ENCODE results near the gene OCSTAMP. TPM values are rescaled to one million over a fixed set of nuclear protein-coding genes. Genes with fewer than 3 reads are reported as not detected.

OCSTAMP gene
- total RNA-seq, 4 donors from 2014 or later, result not detected

DNA sequence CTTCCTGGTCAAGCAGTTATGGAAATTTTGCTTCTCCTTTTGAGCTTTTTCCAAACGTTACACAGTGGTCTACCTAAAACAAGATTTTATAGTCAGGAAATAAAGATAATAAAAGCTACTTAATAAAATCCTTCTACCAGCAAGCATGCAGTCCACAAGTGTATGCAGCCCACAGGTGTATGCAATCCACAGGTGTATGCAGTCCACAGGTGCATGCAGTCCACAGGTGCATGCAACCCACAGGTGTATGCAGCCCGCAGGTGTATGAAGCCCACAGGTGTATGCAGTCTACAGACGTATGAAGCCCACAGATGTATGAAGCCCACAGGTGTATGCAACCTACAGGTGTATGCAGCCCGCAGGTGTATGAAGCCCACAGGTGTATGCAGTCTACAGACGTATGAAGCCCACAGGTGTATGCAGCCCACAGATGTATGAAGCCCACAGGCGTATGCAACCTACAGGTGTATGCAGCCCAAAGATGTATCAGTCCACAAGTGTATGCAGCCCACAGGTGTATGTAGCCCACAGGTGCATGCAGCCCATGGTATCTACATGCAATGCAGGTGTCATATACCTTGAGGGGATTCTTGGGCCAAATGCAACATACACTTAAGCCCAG lies 26.4 kb upstream of the OCSTAMP start:
- intact Hi-C loops (cut with DNase I; ENCODE audit: low total_unique reads), result no loop called here
- WGBS, 2 donors, result 78% methylated on average over 6 of the region's 6 CpGs
- H3K4me3 ChIP-seq (ENCODE audit: low read depth, poor library complexity, severe bottlenecking), result no peak overlapping the region
- DNase-seq (ENCODE audit: low spot score in 2 of 2), result peak in 1 of 2 donors; percentile 52
- no peak for TF ChIP-seq POLR2A (IDR thresholded peaks at IDR 0.05)
- TF ChIP-seq, protein P1, sequence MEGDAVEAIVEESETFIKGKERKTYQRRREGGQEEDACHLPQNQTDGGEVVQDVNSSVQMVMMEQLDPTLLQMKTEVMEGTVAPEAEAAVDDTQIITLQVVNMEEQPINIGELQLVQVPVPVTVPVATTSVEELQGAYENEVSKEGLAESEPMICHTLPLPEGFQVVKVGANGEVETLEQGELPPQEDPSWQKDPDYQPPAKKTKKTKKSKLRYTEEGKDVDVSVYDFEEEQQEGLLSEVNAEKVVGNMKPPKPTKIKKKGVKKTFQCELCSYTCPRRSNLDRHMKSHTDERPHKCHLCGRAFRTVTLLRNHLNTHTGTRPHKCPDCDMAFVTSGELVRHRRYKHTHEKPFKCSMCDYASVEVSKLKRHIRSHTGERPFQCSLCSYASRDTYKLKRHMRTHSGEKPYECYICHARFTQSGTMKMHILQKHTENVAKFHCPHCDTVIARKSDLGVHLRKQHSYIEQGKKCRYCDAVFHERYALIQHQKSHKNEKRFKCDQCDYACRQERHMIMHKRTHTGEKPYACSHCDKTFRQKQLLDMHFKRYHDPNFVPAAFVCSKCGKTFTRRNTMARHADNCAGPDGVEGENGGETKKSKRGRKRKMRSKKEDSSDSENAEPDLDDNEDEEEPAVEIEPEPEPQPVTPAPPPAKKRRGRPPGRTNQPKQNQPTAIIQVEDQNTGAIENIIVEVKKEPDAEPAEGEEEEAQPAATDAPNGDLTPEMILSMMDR (IDR thresholded peaks at IDR 0.05), result no peak

DNA sequence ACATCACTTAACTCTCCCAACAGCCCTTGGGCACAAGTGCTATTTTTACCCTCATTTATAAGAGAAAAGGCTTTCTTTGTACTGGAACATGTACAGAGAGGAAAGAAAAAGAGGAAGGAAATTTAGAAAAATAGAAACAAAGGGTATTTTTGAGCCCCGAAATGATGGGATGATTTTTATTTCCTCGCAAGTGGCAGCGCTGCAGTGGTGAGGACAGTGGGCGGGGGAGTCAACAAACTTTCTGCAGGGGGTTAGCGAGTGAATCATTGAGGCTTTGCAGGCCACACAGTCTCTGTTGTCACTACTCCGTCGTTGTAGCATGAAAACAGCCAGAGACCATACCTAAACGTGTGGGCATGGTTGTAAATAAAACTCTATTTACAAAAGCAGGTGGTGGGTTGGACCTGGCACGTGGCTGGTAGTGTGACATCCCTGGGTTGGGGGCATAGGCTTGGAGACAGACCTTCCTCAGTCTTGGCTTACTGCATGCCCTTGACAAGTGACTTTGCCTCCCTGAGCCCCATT lies 25.5 kb upstream of the OCSTAMP start:
- no peak overlapping the region for H3K4me3 ChIP-seq (ENCODE audit: low read depth, poor library complexity, severe bottlenecking)
- peak in 1 of 2 donors; percentile 25 for DNase-seq (ENCODE audit: low spot score in 2 of 2)
- TF ChIP-seq POLR2A (IDR thresholded peaks at IDR 0.05), result no peak
- TF ChIP-seq, protein P1 (IDR thresholded peaks at IDR 0.05), result no peak
- intact Hi-C loops (cut with DNase I; ENCODE audit: low total_unique reads), result no loop called here
- WGBS, 2 donors, result 56 to 57% methylated on average over 9 of the region's 9 CpGs

DNA sequence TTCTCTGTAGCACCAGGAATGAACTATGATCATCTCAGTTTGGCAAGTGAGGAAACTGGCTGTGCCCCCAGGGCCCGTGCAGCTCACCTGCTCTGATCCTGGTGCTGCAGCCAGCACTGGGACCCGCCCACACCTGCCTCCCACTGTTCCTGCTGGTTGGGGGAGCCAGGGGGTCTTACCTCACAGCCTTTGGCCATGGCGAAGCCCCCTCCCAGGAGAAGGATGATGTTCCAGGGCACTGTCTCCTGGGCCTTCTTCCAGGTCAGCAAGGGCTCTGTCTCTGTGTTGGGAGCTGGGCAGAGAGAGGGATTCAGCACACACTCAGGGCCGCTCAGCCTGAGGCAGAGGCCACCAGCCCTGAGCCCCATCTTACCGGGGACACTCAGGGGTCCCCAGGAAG lies 24.9 kb upstream of the OCSTAMP start:
- TF ChIP-seq, protein P1 (IDR thresholded peaks at IDR 0.05), result no peak
- no peak for TF ChIP-seq POLR2A (IDR thresholded peaks at IDR 0.05)
- no peak overlapping the region for H3K4me3 ChIP-seq (ENCODE audit: low read depth, poor library complexity, severe bottlenecking)
- 53 to 56% methylated on average over 4 to 5 of the region's 5 CpGs for WGBS, 2 donors
- intact Hi-C loops (cut with DNase I; ENCODE audit: low total_unique reads), result no loop called here
- peak in 1 of 2 donors; percentile 82 for DNase-seq (ENCODE audit: low spot score in 2 of 2)

DNA sequence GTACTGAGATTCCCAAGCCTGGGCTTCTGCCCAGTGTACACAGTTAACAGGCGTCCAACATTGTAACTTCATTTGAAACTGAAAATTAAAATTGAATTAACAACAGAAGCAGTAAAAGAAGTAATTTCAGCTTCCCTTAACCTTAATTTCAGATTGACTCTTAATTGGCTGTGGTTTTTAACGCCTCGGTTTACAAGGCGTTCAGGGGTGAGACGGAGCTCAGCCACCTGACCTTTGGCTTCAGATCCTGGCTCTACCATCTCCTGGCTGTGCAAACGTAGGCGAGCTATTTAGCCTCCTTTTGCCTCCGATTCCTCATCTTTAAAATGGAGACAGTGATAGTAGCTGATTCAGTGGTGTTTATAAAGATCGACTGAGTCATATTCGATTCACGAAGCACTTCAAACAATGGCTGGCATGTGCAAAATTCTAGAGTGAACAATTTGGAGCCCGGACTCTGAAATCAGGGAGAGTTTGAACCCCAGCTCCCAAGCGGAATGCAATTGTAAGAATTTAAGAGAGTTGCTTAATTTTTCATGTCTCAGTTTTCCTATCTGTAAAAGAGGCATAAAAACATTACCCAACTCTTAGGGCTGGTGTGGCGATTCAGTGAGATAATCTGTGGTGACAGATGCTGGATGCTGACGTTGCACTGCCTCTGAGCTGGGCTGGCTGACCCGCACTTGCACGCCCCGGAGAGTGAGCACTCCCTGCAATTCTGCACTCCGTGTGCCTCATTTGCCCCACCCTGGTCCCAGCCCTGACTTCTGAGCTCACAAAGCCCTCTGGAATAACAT lies 23.5 kb upstream of the OCSTAMP start:
- intact Hi-C loops (cut with DNase I; ENCODE audit: low total_unique reads), result no loop called here
- H3K4me3 ChIP-seq (ENCODE audit: low read depth, poor library complexity, severe bottlenecking), result no peak overlapping the region
- DNase-seq (ENCODE audit: low spot score in 2 of 2), result peak in 1 of 2 donors; percentile 58
- 76 to 78% methylated on average over 19 of the region's 19 CpGs for WGBS, 2 donors
- TF ChIP-seq, protein P1 (IDR thresholded peaks at IDR 0.05), result no peak
- no peak for TF ChIP-seq POLR2A (IDR thresholded peaks at IDR 0.05)

DNA sequence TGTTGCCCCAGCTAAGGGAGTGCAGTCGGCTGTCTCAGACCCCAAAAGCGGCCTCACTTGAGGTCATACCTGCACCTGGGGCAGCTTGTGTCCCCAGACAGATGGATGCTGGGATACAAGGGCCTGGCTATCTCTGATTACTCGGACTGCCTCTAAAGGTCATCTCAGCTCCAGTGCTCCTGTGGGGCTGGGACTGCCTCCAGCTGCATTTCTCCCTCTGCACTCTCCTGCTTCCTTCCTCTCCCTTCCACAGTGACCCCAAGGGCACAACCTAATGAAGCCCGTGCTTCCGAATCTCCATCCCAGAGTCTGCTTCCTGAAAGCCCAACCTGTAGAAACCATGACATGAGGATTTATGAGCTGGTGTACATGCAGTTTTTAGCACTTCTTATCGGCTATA lies 22.8 kb upstream of the OCSTAMP start:
- H3K4me3 ChIP-seq (ENCODE audit: low read depth, poor library complexity, severe bottlenecking), result no peak overlapping the region
- WGBS, 2 donors, result 61 to 76% methylated on average over 6 of the region's 6 CpGs
- DNase-seq (ENCODE audit: low spot score in 2 of 2), result peak in 1 of 2 donors; percentile 80
- no peak for TF ChIP-seq POLR2A (IDR thresholded peaks at IDR 0.05)
- TF ChIP-seq, protein P1 (IDR thresholded peaks at IDR 0.05), result no peak
- intact Hi-C loops (cut with DNase I; ENCODE audit: low total_unique reads), result no loop called here
